ENCODE measurements around the gene PPFIBP1.
A peak's percentile ranks its signal among the peaks of the same experiment; 100 is the strongest.

Gene PPFIBP1

DNA sequence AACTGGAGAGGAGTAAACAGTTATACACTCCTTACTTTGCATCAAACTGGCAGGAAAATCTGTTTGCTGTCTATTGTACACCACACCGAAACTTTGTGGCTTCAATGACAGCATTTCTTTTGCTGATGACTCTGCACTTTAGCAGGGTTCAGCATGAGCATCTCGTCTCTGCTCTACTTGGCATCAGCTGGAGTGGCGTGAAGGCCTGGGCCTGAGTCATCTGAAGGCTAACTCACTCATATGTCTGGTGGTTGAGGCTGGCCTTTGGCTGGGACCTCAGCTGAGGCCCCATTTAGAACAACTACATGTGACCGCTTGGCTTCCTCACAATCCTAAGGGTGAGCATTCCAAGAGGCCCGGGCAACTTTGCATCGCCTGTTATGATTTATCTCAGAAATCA is 143.5 kb downstream of the PPFIBP1 start:
- no peak for DNase-seq (ENCODE audit: low spot score)

- no peak for DNase-seq (ENCODE audit: low spot score)
Observed at GRCh38 chr12:27672051-27672450, 148.0 kb downstream of the PPFIBP1 start.

- DNase-seq (ENCODE audit: low spot score): no peak
Observed at GRCh38 chr12:27672643-27673042, 148.6 kb downstream of the PPFIBP1 start.

GRCh38 chr12:27673101-27673718 is 149.2 kb downstream of the PPFIBP1 start:
- DNase-seq (ENCODE audit: low spot score): no peak

- no peak for DNase-seq (ENCODE audit: low spot score)
Observed at GRCh38 chr12:27674989-27675388, 151.0 kb downstream of the PPFIBP1 start.

DNA sequence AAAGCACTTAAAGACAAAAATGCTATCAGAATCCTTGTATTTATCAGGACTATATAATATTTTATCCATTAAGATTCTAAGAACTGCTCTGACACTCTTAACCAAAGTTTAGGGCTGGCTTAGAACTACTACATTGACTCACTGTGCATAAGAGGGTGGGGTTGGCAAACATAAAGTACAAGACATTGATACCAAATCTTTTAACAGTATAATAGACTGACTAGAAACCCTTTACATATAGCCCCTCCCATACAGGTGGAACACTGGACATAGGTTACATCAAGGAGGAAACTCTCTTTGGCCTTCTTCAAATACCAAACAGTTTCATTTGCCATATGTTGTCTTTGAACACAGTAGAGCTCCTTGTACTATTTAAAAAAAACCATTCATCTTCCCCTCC is 156.6 kb downstream of the PPFIBP1 start:
- DNase-seq (ENCODE audit: low spot score): no peak

DNA sequence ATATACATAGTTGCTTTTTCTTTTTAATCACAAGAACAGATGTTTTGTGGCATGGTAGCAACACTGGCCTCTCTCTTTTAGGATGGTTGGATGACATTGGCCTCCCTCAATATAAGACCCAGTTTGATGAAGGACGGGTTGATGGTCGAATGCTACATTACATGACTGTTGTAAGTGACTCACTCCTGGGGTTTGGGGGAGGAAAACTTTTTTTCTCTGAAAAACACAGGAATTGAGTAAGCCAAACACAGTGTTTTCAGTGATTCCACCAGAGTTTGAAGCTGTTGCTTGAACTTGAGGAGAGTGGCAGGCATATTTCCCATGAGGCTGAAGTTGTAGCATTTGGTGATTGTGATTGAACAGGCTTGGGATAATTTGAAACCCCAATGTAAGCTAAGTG is 158.5 kb downstream of the PPFIBP1 start:
- DNase-seq (ENCODE audit: low spot score): no peak

DNA sequence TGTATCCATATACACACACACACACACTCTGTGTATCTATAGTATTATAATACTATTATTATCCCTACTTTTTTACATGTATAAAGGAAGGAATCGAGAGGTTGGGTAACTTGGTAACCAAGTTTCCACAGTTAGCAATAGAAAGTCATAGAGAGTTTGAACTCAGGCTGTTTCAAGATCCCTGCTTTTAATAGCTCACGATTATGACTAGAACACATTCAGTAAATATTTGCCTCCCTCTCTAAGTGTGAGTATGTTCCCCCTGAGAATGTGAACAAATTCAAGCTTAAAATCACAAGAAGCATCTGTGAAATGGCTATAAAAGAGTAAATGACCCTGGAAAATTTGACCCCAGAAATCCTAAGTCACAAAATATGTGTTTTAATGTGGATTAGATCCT is 161.3 kb downstream of the PPFIBP1 start:
- no peak for DNase-seq (ENCODE audit: low spot score)

- DNase-seq (ENCODE audit: low spot score): no peak
Observed at GRCh38 chr12:27686147-27686546, 162.1 kb downstream of the PPFIBP1 start.

DNA sequence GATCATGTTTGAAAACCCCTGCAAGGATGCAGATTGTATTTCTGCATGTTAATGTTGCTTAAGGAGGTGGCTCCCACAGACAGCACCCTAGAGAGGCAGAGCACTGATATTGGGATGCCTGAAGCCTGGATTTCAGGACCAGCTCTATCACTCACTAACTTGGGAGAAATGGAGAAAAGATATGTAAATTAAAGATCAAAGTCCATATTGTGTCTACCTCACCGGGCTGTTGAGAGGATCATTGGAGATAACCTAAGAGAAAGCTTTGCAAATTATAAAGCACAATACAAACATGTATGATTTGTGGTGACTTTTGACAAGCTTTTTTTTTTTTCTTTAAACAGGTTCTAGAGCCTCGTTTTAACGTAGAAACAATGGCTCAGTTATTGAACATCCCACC is 164.7 kb downstream of the PPFIBP1 start:
- DNase-seq (ENCODE audit: low spot score): no peak

DNA sequence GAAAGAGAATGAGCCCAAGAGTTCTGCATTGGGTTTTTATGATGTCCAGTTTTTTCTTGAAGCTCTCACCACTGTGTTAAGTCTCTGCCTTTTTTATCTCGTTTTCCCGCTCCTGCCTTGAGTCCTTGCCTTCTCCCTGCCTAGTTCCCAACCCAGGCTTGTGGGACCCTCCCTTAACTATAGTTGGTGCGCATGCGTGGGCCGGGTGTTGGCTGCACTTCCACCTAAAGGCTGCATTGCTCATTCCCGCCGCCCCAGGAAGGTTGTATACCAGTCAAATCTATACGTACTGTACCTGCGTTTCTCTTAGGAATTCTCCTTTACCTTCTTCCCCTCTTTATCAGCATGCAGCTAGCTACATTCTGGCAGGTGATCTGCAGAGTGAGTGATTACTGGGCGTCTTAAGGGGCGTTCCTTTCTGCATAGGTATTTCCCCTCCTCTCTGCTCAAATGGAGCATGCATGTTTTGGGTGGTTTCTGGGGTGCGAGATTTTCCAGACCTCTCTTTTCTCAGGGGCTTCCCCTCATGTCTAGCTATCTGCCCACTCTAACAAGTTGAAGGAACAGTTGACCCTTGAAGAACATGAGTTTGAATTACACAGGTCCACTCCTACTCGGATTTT is 165.7 kb downstream of the PPFIBP1 start:
- no peak for DNase-seq (ENCODE audit: low spot score)

GRCh38 chr12:27693403-27693802 is 169.4 kb downstream of the PPFIBP1 start:
- no peak for DNase-seq (ENCODE audit: low spot score)

DNA sequence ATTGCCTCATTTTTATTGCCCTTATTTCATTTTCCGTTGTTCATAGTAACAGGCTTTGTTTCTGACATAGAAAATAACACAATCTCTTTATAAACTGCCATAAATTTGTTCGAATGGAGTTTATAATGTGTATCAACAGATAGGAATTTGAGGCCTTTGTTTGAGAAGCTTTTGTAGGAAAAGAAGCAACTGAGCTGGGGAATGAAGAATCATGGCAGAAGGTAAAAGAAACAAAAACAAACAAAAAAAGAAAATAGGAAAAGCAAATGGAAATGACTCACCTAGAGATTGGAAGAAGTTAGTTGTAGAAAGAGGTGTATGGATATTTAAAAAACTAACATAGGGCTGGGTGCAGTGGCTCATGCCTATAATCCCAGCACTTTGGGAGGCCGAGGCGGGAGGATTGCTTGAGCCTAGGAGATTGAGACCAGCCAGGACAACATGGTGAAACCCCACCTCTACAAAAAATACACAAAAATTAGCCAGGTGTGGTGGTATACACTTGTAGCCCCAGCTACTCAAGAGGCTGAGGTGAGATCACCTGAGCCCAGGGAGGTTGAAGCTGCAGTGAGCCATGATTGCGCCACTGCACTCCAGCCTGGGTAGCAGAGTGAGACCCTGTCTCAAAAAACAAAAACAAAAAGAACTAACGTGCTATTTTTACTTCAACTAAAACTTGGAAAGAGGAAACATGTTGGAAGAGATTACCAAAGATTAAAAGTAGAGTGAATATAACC is 171.7 kb downstream of the PPFIBP1 start:
- no peak for DNase-seq (ENCODE audit: low spot score)

DNA sequence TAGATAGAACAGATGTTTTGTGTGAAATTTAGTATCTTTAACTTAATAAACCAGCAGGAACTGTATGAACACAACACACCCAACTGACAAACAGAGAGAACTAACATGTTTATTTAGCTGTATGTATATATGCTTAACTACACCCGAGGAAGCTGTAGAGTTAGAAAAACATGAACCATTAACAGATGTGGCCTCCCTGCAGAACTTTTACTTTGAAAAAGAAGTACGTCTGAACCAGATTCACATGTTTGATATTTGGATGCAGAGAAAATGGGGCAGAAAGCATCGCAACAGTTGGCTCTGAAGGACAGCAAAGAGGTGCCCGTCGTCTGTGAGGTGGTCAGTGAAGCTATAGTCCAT is 172.3 kb downstream of the PPFIBP1 start, which contains the start of gene REP15:
Gene REP15, plus strand, starts transcription at position 155 of the 360 bp plus-strand sequence. Its CDS starts 116 bp downstream, at position 271.
- no peak for DNase-seq (ENCODE audit: low spot score)

- no peak for DNase-seq (ENCODE audit: low spot score)
Observed at GRCh38 chr12:27696864-27697564, 173.0 kb downstream of the PPFIBP1 start.

- peak; percentile 60 for DNase-seq (ENCODE audit: low spot score)
Observed at GRCh38 chr12:27703720-27704452, 179.9 kb downstream of the PPFIBP1 start.

GRCh38 chr12:27705263-27705662 is 181.3 kb downstream of the PPFIBP1 start:
- DNase-seq (ENCODE audit: low spot score): no peak

- no peak for DNase-seq (ENCODE audit: low spot score)
Observed at GRCh38 chr12:27707216-27707615, 183.2 kb downstream of the PPFIBP1 start.

DNA sequence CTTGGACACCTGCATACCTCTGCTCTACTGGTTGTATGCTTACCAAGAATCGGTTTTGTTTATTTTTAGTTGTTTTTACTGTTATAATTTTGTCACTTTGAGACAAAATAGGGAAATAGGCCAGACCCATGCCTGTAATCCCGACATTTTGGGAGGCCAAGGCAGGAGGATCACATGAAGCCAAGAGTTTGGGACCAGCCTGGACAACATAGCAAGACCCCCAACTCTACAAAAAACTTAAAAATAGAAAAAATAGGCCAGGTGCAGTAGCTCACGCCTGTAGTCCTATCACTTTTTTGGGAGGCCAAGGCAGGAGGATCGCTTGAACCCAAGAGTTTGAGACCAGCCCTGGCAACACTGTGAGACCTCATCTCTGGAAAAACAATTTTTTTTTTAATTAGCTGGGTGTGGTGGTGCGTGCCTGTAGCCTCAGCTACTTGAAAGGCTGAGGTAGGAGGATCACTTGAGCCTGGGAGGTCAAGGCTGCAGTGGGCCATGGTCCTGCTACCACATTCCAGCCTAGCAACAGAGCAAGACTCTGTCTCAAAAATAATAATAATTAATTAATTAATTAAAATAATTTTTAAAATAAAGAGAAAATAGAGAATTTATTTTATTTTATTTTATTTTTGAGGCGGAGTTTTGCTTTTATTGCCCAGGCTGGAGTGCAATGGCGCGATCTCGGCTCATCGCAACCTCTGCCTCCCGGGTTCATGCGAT is 185.4 kb downstream of the PPFIBP1 start:
- no peak for DNase-seq (ENCODE audit: low spot score)

- no peak for DNase-seq (ENCODE audit: low spot score)
Observed at GRCh38 chr12:27709932-27710591, 186.1 kb downstream of the PPFIBP1 start.
